Liver (tissue), 3 donors: ENCODE results near the gene PHF23.

ENCODE experiments used
- CTCF ChIP-seq: fragments of 150-350 bp; IDR thresholded peaks from 2 replicates; pipeline ENCODE4 v1.5.1; 2017; ENCODE audit warnings: improper control_type of control experiment, low read depth, low read length; ENCODE audit not compliant: missing input control
- FOXA1 ChIP-seq: IDR thresholded peaks from 2 replicates; pipeline ENCODE4 v1.6.1; 2016; ENCODE audit warnings: antibody characterized with exemption
- GABPA ChIP-seq, 2 donors: IDR thresholded peaks in 1 of 2; conservative IDR thresholded peaks in 1 of 2; 2 replicates each; pipeline ENCODE4 v1.6.1; 2016; ENCODE audit warnings: antibody characterized with exemption in 2 of 2, mild to moderate bottlenecking in 1 of 2, moderate library complexity in 1 of 2
- HNF4A ChIP-seq, 2 donors: conservative IDR thresholded peaks; 2 replicates each; pipeline ENCODE4 v1.6.1; 2016; ENCODE audit warnings: antibody characterized with exemption in 2 of 2, mild to moderate bottlenecking in 2 of 2
- JUND ChIP-seq, 2 donors: IDR thresholded peaks; 2 replicates each; pipeline ENCODE4 v1.6.1; 2016; ENCODE audit warnings: antibody characterized with exemption in 2 of 2
- MAX ChIP-seq: IDR thresholded peaks from 2 replicates; pipeline ENCODE4 v1.6.1; 2016; ENCODE audit warnings: antibody characterized with exemption
- REST ChIP-seq: IDR thresholded peaks from 2 replicates; pipeline ENCODE4 v1.6.1; 2016; ENCODE audit warnings: antibody characterized with exemption, mild to moderate bottlenecking
- SP1 ChIP-seq: IDR thresholded peaks from 2 replicates; pipeline ENCODE4 v1.6.1; 2018; ENCODE audit warnings: antibody characterized with exemption, mild to moderate bottlenecking
- YY1 ChIP-seq: IDR thresholded peaks from 2 replicates; pipeline ENCODE4 v1.6.1; 2016; ENCODE audit warnings: antibody characterized with exemption, mild to moderate bottlenecking
- ZBTB33 ChIP-seq: IDR thresholded peaks from 2 replicates; pipeline ENCODE4 v1.6.1; 2016; ENCODE audit warnings: antibody characterized with exemption
- donor health status: healthy.
- donor health status: healthy.

GRCh38 chr17:7238420-7239090 is 702 bp downstream of the PHF23 start:
- TF ChIP-seq REST, result no peak
- no peak for TF ChIP-seq HNF4A (conservative IDR thresholded peaks at IDR 0.05)
- TF ChIP-seq CTCF, result no peak
- no peak for TF ChIP-seq SP1
- TF ChIP-seq JUND (IDR thresholded peaks at IDR 0.05), result no peak
- no peak for TF ChIP-seq FOXA1
- no peak for TF ChIP-seq MAX
- TF ChIP-seq YY1, result no peak
- TF ChIP-seq ZBTB33, result no peak
- no peak for TF ChIP-seq GABPA (IDR thresholded peaks at IDR 0.05 in 1 of 2, conservative IDR thresholded peaks at IDR 0.05 in 1 of 2)
